ENCODE measurements around the gene FAM181A. TPM values are rescaled to one million over a fixed set of nuclear protein-coding genes. Genes with fewer than 3 reads are reported as not detected.

The FAM181A gene
- total RNA-seq, 1 donor from 2014 or later, result not detected

GRCh38 chr14:93903342-93904184 lies 23.6 kb upstream of the FAM181A start:
- no peak for DNase-seq (ENCODE audit: low spot score)
- peak; percentile 27 for ATAC-seq

- DNase-seq (ENCODE audit: low spot score) (no peak), ATAC-seq (no peak)
Measured at GRCh38 chr14:93905623-93906022, 21.5 kb upstream of the FAM181A start.

GRCh38 chr14:93906341-93907329 lies 20.5 kb upstream of the FAM181A start:
- DNase-seq (ENCODE audit: low spot score) (peak; percentile 54), ATAC-seq (peak; percentile 87)

GRCh38 chr14:93909429-93910128 lies 17.6 kb upstream of the FAM181A start:
- peak; percentile 66 for ATAC-seq
- no peak for DNase-seq (ENCODE audit: low spot score)

- ATAC-seq (no peak), DNase-seq (ENCODE audit: low spot score) (no peak)
Measured at GRCh38 chr14:93911975-93912615, 15.0 kb upstream of the FAM181A start.

GRCh38 chr14:93912782-93913181 lies 14.4 kb upstream of the FAM181A start:
- DNase-seq (ENCODE audit: low spot score), result no peak
- ATAC-seq, result no peak

GRCh38 chr14:93914278-93914677 lies 12.9 kb upstream of the FAM181A start:
- DNase-seq (ENCODE audit: low spot score) (no peak), ATAC-seq (no peak)

- no peak for DNase-seq (ENCODE audit: low spot score)
- ATAC-seq, result no peak
Measured at GRCh38 chr14:93915070-93915705, 12.0 kb upstream of the FAM181A start.

GRCh38 chr14:93915800-93916199 lies 11.3 kb upstream of the FAM181A start:
- DNase-seq (ENCODE audit: low spot score), result no peak
- no peak for ATAC-seq

GRCh38 chr14:93916498-93916897 lies 10.6 kb upstream of the FAM181A start:
- DNase-seq (ENCODE audit: low spot score) (no peak), ATAC-seq (no peak)

GRCh38 chr14:93917141-93917540 lies 10.0 kb upstream of the FAM181A start:
- no peak for ATAC-seq
- no peak for DNase-seq (ENCODE audit: low spot score)

- no peak for DNase-seq (ENCODE audit: low spot score)
- ATAC-seq, result no peak
Measured at GRCh38 chr14:93921001-93921806, 5.9 kb upstream of the FAM181A start.

GRCh38 chr14:93923626-93924025 lies 3.5 kb upstream of the FAM181A start:
- ATAC-seq, result no peak
- no peak for DNase-seq (ENCODE audit: low spot score)

GRCh38 chr14:93924592-93925355 lies 2.4 kb upstream of the FAM181A start:
- DNase-seq (ENCODE audit: low spot score) (no peak), ATAC-seq (no peak)

GRCh38 chr14:93925374-93925895 lies 1.7 kb upstream of the FAM181A start:
- ATAC-seq (no peak), DNase-seq (ENCODE audit: low spot score) (no peak)

GRCh38 chr14:93926245-93926872 lies 785 bp upstream of the FAM181A start:
- DNase-seq (ENCODE audit: low spot score), result no peak
- ATAC-seq, result no peak

GRCh38 chr14:93927800-93928145 lies 629 bp downstream of the FAM181A start:
- ATAC-seq (no peak), DNase-seq (ENCODE audit: low spot score) (no peak)

All from left lobe of liver (tissue), 2 donors.